Measurements from ENCODE around the gene GRHPR.

GRCh38 chr9:37380570-37380969 is 41.9 kb upstream of the GRHPR start:
- TF ChIP-seq POLR2A (IDR thresholded peaks at IDR 0.05; ENCODE audit: low read length) (no peak), GATA1 (IDR thresholded peaks at IDR 0.05; ENCODE audit: low read depth, low read length) (no peak)

All from erythroblast (primary cell).